NCI-H69 (cell line): ENCODE results near the gene PTPRN2.

Experiments
- DNase-seq: peaks from one replicate; lab custom pipeline; 2025; lab: John Stamatoyannopoulos, UW

PTPRN2 gene

GRCh38 chr7:157831143-157831905 lies 756.3 kb downstream of the PTPRN2 start:
- no peak for DNase-seq

DNA sequence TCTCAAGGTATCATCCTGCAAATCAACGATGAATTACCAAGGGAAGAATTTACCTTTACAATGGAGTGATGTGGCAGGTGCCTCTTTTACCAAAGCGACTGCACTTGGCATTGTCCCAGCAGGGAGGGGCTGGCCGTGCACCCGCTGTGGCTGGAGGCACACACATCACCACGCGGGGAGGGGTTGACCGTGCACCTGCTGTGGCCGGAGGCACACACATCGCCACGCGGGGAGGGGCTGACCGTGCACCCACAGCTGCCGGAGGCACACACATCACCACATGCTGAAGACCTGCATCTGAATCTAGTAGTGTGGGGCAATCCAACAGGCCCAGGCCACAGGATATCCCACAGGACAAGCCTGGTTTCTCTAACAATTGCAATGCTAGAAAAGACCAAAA lies 757.3 kb downstream of the PTPRN2 start:
- peak; percentile 87 for DNase-seq

DNA sequence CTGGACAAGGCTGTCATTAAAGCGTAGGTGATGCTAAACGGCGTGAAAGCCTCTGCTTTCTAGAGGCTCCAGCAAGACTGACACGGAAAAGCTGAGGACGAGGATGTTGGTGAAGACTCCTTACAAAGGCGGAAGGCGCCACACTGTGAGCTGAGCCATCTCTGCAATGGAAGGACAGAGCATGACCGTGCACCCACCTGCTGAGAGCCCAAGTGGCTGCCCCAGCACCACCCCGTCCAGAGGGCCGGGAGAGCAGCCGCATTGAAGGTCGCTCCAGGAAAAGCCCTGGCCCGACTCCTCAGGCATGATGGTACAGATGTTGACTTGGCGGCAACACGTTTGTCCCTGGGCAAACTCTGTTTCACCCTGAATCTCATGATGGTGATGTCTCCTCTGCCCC lies 758.1 kb downstream of the PTPRN2 start:
- DNase-seq = no peak

DNA sequence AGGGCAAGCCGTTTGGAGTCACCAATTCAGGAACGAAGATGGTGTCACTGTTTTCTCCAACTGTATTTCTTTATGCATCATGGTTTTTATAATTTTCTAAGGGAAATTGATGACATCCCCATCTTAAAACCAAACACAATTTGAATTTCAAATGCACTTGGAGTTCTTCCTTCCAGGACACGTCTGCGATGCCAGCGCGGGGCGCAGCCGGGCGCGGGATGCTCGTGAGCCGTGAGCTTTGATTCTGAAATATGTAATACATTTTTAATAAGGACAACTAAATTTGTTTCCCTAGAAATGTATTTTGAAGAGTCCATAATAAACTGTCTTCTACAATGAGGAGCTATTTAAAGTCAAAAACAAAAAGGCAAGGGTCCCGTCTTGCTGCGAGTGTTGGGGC lies 758.7 kb downstream of the PTPRN2 start:
- no peak for DNase-seq

DNA sequence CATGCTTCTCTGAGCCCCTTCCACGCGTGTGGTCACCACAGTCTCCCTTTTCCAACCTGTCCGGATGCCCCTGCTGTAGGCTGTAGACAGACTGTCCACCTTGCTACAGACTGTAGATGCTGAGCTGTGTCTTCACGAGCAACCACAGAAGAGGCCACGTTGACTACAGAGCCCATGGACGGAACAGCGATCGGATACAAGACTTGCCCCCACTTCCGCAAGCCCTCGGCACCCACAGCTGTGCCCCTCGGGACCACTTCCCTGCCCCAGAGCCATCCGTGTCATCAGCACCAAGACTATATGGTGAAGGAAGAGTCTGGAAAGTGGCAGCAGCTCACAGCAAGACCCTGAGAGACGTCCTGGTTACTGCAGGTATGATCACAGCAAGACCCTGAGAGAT lies 759.4 kb downstream of the PTPRN2 start:
- no peak for DNase-seq

DNA sequence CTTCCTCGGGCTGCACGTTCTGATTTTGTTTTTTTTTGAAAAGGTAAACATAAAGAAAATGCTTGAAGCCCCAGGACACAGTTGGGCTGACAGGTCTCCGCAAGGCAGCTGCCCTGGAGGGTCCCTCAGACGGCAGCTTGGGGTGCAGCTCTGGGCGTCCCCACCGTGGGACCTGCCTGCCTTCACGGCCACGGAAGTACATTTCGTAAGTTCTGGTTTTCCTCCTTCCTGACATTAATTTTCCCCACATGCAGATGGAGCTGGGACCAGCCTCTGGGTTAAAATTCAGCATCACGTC lies 759.8 kb downstream of the PTPRN2 start:
- no peak for DNase-seq

- DNase-seq = no peak
Observed at GRCh38 chr7:157827045-157827862, 760.4 kb downstream of the PTPRN2 start.

- DNase-seq = no peak
Observed at GRCh38 chr7:157826566-157826965, 761.1 kb downstream of the PTPRN2 start.

DNA sequence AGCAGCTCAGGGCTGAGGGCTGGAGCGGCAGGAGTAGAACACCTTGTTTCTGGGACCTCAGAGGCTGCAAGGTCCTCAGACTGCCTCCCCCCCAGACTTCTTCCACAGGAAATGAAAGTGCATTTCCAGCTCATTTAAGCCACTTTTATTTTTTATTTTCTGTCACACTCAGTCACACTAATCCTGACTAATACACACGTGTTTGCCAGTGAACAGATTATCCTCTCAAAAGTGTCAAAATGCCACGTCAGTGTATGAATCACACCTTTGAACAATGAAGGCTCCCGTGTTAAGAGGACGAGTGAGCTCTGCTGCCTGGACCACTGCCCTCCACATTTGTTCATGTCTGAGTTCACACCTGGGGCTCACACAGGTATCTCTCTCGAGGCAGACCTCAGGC lies 762.3 kb downstream of the PTPRN2 start:
- DNase-seq = no peak

DNA sequence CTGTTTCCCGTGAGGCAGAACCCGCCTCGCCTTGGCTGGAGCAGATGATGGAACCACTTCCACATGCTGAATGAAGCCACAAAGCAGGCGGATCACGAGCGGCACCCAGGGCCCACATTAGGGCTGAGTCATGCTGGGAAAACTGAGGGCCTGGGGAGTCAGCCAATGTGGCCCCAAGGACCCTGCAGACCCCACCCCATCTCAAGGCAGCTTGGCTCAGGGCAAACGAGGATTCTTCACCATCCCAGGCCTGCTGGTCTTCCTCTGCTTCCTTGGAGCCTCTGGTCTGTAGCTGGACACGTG lies 762.9 kb downstream of the PTPRN2 start:
- no peak for DNase-seq

DNA sequence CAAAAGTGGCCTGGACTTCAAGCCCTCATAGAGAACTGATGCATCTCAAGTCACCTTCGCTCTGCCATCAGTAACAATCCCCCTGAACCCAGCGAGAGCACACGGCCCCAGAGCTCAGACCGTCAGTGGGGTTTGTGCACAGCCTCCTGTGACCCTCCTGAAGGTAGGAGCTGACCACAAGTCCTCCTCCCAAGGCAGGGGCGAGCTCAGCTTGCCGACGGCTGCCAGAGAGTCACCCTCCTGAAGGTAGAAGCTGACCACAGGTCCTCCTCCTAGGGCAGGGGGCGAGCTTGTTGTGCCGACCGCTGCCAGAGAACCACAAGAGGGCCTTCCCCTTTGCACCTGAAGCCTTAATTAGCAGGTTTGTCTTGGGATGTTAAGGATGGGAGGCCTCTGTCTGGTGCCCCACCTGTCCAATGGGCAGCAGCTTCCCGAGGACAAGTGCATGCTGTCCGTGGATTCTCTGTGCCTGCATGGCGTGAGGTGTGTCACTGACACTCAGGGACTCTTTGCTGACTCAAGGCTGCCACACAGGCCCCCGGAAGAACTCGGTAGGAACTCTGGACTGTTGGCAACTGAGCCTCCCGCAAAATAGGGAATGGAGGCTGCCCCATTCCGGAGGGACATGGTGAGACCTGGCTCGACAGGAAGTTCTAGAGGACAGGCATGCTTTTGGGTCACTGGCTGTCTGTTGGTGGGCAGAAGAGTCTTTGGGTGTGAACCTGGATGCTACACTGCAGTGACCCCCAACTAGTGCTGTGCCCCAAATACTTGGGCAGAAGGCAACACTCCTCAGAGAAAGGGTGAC lies 763.4 kb downstream of the PTPRN2 start:
- no peak for DNase-seq

DNA sequence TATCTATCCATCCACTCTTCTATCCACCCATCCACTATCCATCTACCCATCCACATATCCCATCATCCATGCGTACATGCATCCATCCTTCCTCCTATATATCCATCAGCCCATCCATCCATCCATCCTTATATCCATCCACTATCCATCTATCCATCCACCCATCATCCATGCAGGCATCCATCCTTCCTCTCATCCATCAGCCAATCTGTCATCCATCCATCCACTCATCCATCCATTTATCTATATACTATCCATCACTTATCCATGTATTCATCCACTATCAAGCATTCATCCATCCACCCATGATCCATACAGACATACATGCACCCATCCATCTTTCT lies 765.0 kb downstream of the PTPRN2 start:
- DNase-seq = no peak

GRCh38 chr7:157821959-157822687 lies 765.5 kb downstream of the PTPRN2 start:
- no peak for DNase-seq

- DNase-seq = no peak
Observed at GRCh38 chr7:157820796-157821195, 766.8 kb downstream of the PTPRN2 start.

GRCh38 chr7:157819455-157819807 lies 768.2 kb downstream of the PTPRN2 start:
- DNase-seq = peak; percentile 51

- DNase-seq = no peak
Observed at GRCh38 chr7:157818701-157819454, 768.7 kb downstream of the PTPRN2 start.

- no peak for DNase-seq
Observed at GRCh38 chr7:157817944-157818700, 769.5 kb downstream of the PTPRN2 start.

DNA sequence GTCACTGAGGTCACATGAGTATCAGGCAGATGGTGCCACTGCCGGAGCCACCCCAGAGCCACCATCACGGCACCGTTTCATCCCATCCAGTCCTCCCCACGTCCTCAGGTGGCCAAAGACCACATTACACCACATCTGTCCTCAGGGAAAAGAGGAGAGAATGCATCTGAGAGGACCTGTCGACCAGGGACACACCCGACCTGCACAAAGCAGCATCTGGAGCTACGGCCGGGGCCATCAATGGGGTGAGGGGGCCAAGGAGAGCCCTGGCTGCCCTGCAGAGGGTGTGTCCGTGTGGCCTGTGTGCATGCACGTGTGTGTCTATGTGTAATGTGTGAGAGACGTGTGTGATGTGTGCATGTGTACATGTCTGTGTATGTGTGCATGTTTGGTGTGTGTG lies 770.2 kb downstream of the PTPRN2 start:
- no peak for DNase-seq

- no peak for DNase-seq
Observed at GRCh38 chr7:157816526-157817250, 770.9 kb downstream of the PTPRN2 start.

DNA sequence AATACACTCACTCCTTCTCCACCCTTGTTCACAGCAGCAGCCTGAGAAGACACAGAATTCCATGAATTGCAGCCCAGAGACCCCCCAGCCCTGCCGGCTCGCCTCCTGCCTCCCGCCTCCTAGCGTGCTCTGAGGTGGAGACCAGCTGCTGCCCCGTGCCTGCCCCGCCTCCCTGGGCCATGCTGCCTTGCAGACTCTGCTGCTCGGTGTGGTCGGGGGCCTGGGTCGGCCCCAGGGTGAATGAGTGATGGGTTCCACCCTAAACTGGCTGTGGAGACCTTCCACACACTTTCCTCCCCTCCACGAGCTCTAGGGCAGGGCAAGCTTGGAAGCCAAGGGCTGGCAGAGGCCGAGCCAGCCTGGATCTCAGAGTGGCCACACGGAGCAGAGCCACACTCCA lies 771.5 kb downstream of the PTPRN2 start:
- no peak for DNase-seq

DNA sequence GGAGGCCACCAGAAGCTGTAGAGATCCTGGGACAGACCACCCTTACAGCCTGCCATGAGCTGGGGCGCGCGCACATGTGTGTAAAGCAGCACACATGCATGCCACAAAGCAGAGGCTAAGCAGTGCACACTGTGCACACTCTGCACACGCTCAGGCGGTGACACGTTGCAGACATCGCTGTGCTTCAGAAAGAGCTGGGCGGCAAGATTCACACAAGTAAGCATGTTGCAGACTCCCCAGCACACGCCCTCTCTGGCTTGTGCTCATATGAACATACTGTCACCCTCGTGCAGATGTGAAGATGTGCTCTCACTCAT lies 772.0 kb downstream of the PTPRN2 start:
- no peak for DNase-seq
